HG03280 (cell line): ENCODE results near the gene CLEC4M.
"Not testable (repeated sequence)": the region's sequence is repeated elsewhere in the genome, so short reads cannot be mapped to it uniquely, and the experiment has no call there.

ENCODE experiments used
- ATAC-seq: cut with Tn5 transposase; IDR thresholded peaks from one replicate; pipeline ENCODE4 v1.9.1; 2021; ENCODE audit warnings: mild to moderate bottlenecking, moderate library complexity; ENCODE audit not compliant: unreplicated experiment

CLEC4M gene

GRCh38 chr19:7740682-7741054 lies 22.4 kb upstream of the CLEC4M start:
- ATAC-seq: no peak

DNA sequence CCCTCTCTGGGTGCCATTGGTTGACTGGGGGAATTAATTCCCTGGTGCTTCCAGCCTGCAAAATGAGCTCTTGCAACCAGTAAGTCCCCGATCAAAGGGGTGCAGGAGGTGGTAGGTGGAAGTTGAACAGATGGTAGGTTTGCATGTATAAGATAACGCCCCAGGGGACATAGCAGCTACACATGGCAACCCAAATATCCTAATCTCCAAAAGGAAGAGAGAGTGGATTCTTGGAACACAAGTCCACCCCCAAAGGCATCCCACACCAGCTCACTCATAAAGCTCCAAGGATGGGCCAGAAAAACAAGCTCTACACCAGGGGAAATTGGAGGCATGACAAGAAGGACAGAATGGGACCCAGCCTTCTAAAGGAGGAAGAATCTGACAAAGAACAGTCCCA lies 20.5 kb upstream of the CLEC4M start:
- no peak for ATAC-seq

- ATAC-seq: no peak
Measured at GRCh38 chr19:7742991-7743390, 20.1 kb upstream of the CLEC4M start.

DNA sequence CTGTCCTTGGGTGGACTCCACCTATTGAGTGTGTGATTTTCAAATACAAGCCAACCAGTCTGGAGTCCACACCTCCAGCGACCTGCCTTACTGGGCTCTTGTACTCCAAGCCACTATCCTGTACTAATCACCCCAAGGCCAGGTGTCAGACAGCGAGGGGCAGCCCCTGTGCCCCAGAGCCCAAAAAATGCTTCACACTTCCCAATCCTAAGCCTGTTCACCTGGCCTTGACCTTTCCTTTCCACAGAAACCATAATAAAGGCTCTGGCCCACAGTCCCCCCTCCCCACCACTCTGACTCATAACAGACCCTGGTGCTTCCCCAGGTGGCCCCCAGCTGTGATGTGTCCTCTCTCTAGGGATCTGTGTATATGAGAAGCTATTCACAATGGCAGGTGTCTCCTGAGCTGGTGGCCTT lies 19.6 kb upstream of the CLEC4M start:
- peak; percentile 75 for ATAC-seq

DNA sequence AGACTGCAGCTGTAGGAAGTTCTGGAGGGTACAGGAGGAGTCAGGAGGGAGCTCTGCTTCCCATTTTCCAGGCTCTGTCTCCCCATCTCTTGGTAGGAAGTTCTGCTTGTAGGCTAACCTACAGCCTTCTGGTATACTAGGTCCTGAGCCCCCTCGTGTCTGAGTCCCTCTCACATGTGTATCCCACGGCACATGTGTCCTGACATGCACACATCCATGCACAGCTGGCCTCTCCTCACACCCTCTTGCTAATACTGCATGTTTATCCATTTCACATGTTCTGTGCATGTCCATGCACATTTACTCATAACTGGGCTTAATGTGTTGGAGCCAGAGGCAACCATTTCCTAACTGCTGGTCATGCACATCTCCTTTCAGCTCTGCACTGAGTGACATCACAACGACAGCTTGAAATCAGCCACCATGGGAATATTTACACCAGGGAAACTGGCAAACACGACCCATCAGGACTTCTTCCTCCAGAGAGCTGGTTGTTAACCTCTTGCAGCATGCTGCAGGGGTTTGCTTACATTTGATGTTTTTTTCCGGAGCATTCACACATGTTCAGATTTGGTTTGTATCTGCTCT lies 18.8 kb upstream of the CLEC4M start:
- ATAC-seq: no peak

- ATAC-seq: no peak
Measured at GRCh38 chr19:7744871-7745650, 18.0 kb upstream of the CLEC4M start.

- ATAC-seq: not testable (repeated sequence)
Measured at GRCh38 chr19:7746306-7746705, 16.7 kb upstream of the CLEC4M start.

- no peak for ATAC-seq
Measured at GRCh38 chr19:7746903-7747884, 15.8 kb upstream of the CLEC4M start, which contains the start of gene CD209. Gene CD209 (minus strand): TSS chr19:7747534. CDS start chr19:7747511, 23 bp downstream.

DNA sequence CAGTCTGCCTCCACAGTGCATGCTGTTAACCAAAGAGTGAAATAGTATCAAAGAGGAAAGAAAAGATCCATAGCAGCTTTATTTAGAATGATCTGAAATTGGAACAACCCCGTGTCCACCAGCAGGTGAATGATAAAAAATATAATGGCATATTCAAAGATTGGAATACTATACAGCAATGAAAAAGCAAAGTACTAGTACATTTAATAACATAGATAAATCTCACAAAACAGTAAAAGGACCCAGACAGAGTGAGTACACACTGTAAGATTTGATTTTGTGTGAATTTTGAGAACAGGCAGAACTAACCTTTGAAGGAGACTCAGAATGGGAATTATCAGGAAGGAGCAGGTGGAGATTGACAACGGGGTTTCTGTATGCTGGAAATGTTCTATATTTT lies 14.9 kb upstream of the CLEC4M start:
- no peak for ATAC-seq

- ATAC-seq: no peak
Measured at GRCh38 chr19:7748756-7749155, 14.3 kb upstream of the CLEC4M start.

- no peak for ATAC-seq
Measured at GRCh38 chr19:7751157-7751783, 11.8 kb upstream of the CLEC4M start.

DNA sequence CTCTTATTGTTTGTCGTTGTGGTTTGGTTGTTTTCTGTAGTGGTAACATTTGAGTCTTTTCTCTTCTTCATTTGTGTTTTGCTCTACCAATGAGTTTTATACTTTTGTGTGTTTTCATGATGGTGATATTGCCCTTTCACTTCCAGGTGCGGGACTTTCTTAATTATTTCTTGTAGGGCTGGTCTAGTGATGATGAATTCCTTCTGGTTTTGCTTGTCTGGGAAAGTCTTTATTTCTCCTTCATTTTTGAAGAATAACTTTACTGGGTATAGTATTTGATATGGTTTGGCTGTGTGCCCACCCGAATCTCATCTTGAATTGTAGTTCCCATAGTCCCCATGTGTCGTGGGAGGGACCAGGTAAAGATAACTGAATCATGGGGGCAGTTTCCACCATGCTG lies 6.8 kb upstream of the CLEC4M start:
- no peak for ATAC-seq

- no peak for ATAC-seq
Measured at GRCh38 chr19:7757358-7757757, 5.7 kb upstream of the CLEC4M start.

DNA sequence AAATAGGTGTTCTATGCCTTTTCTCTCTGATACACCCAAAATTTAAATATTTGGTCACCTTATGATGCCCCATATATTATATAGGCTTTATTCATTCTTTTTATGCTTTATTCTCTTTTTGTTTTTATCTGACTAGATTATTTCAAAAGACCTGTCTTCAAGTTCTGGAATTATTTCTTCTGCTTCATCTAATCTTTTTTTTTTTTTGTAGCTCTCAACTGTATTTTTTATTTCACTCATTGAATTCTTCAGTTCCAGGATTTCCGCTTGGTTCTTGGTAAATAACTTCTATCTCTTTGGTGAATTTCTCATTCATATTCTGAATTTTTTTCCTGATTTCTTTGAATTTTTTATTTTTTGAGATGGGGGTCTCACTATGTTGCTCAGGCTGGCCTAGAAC lies 3.9 kb upstream of the CLEC4M start:
- ATAC-seq: no peak

- ATAC-seq: no peak
Measured at GRCh38 chr19:7763696-7764095, 653 bp downstream of the CLEC4M start.

- ATAC-seq: not testable (repeated sequence)
Measured at GRCh38 chr19:7764157-7764556, 1.1 kb downstream of the CLEC4M start.

GRCh38 chr19:7765043-7765442 lies 2.0 kb downstream of the CLEC4M start:
- ATAC-seq: not testable (repeated sequence)

- no peak for ATAC-seq
Measured at GRCh38 chr19:7766535-7766934, 3.5 kb downstream of the CLEC4M start.

DNA sequence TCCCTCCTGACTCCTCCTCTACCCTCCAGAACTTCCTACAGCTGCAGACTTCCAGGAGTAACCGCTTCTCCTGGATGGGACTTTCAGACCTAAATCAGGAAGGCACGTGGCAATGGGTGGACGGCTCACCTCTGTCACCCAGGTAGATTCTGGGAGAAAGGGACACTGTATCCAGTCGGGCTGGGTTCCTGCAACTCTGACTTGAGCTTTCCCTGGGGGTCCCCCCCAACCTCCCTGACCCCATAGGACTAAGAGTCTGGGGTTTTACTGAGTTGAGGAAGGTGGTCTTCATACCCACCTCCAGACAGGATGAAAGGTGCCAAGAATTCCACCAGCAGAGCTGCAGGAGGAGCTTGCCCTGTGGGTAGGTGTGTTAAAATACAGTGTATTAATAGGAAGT lies 4.4 kb downstream of the CLEC4M start:
- no peak for ATAC-seq

- no peak for ATAC-seq
Measured at GRCh38 chr19:7769171-7769570, 6.1 kb downstream of the CLEC4M start.

DNA sequence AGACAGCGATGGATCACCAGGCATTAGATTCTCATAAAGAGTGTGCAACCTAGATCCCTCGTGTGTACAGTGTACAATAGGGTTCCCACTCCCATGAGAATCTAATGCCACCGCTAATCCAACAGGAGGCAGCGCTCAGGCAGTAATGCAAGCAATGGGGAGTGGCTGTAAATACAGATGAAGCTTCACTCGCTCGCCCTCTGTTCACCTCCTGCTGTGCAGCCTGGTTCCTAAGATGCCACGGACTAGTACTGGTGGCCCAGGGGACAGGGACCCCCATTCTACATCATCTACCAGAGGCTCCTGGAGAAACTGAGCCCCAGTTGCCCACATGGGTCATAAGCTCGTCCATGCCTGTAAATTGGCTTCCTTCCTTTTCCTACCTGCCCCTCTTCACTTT lies 8.0 kb downstream of the CLEC4M start:
- ATAC-seq: no peak
